ENCODE measurements around the gene LCP2.

- TF ChIP-seq POLR2A (IDR thresholded peaks at IDR 0.05; ENCODE audit: low read length) (no peak), GATA1 (IDR thresholded peaks at IDR 0.05; ENCODE audit: low read depth, low read length) (no peak)
These were observed 9.0 kb downstream of the LCP2 start for GRCh38 chr5:170288551-170288950.
